Islet of Langerhans (tissue), 1 donor: Measurements from ENCODE around the gene ELF3.
"Not testable (repeated sequence)": the region's sequence is repeated elsewhere in the genome, so short reads cannot be mapped to it uniquely, and the experiment has no call there.

Experiments used
- FAIRE-seq: peaks from one replicate; lab custom pipeline; 2011; peaks lifted over from hg19 to GRCh38; lab: Jason Lieb, UNC

ELF3 gene

GRCh38 chr1:202036595-202037387 is 26.4 kb downstream of the ELF3 start:
- FAIRE-seq = no peak

DNA sequence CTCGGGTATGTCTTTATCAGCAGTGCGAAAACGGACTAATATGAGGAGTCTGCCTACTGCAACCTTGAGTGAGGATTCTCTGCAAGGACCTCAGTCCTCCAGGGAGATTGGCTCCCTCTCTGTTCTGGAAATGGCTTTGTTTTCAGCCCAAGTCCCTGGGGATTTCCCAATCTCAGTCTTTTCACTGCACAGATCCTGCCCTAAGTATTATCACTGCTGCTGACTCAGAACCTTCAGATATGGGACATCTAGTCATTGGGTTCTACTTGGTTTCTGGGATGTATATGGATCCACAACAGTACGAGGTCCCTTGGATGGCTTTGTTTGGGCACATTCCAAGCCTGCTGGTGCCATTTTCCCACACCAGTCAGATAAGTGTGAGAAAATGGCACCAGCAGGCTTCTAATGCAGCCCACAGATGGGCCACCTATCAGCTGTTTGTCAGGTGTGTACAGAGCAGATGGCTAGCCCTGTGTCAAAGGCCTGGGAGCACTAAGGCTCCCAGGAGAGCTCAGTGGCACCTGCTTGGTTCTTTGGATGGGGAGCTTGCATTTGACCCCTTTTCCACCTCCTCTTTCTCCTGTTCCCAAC is 27.4 kb downstream of the ELF3 start:
- FAIRE-seq = no peak

GRCh38 chr1:202038688-202039346 is 28.4 kb downstream of the ELF3 start:
- no peak for FAIRE-seq

- FAIRE-seq = no peak
Measured at GRCh38 chr1:202045705-202046104, 35.3 kb downstream of the ELF3 start.

- FAIRE-seq = no peak
Measured at GRCh38 chr1:202046227-202046626, 35.8 kb downstream of the ELF3 start.

DNA sequence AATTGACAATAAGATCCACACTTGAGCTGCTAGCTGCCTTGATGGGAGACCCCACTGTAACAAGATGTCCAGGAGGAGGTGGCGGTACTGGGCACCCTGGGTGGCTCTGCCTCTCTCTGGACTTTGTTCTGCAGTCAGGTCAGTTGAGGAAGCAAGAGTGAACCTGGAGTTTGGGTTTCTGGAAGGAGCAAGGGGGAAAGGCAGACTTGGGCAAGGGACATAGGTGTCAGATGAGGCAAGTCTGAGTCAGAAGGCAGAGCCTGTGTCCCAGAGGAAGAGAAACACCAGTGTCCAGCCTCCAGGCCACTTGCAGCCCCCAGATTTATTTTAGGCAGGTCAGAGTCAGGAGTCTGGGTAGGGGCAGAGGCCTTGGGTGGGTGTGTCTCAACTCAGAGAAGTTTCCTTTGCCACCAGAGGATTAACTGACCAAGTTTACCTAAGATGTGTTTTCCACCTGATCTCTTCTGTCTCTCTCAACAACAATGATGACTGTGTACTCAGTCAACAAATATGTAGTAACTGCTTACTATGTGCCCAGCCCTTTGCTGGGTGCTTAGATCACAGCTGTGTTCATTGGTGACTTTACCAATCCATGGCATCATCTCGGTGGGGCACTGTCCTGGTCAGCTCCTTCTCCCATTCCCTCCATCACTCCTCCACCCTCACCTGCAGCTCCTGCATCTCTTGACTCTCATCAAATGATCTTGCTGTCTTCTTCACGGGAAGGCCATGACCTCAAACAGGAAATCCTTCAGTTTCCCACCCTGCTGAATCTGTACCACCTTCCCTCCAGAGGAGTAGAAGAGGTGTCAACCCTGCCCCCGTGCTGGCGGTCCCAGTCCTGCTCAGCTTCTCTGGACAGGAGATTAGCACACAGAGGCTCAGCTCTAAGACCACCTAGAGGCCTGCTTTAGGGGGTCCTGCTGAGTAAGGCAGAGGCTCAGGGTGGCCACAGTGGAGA is 36.6 kb downstream of the ELF3 start:
- no peak for FAIRE-seq

DNA sequence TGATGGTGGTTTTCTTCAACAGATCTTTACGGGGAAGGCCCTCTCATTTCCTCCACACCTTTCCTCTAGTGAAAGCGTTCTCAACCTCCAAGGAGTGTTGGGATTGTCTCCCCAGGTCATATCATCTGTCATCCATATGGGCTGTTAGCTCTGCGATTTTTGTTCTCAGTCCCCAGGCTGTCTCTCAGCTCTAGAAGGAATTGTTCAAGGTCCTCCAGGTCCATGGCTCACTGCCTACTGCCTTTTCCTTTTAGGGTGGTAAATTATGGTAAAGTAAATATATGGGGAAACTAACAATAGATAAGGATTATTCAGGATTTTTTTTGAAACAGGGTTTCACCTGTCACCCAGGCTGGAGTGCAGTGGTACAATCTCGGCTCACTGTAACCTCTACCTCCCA is 37.6 kb downstream of the ELF3 start:
- no peak for FAIRE-seq

DNA sequence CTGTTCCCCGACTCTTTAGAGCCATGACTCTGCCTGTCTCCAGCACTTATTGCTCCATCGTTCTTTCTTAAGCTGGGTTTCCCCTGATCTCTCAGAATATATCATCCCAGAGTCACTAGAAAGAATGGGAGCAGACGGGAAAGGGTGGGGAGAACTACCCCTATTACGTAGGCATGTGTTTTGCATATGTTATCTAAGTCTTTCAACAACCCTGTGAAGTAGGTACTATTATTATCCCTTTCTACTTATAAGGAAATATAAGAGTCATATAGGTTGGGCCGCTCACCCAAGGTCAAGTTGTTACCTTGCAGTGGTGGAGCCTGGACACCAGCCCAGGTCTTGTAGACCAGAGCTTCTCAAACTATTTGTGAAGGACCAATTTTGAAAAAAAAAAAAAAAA is 38.7 kb downstream of the ELF3 start:
- FAIRE-seq = no peak

GRCh38 chr1:202054094-202054493 is 43.7 kb downstream of the ELF3 start:
- no peak for FAIRE-seq

GRCh38 chr1:202054673-202055072 is 44.3 kb downstream of the ELF3 start:
- FAIRE-seq = not testable (repeated sequence)

- FAIRE-seq = no peak
Measured at GRCh38 chr1:202056644-202057334, 46.4 kb downstream of the ELF3 start.

GRCh38 chr1:202057335-202057704 is 46.9 kb downstream of the ELF3 start:
- FAIRE-seq = not testable (repeated sequence)

GRCh38 chr1:202058001-202058908 is 47.9 kb downstream of the ELF3 start:
- no peak for FAIRE-seq

DNA sequence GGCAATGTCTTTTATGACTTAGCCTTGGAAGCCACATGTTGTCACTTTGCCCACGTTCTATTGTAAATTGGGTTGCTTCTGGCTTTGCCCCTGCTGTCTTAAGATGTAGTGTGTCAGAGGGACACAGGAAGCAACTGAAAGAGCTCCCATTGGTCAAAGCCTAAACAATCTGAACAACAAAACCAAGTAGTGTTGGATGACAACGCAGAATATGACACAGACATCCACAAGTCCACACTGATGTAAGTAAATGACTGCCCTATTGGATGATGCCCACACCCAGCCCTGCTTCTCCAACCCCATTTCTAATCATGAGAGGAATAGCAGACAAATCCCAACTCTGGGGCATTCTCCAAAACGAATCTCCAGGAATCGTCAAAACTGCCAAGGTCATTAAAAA is 50.7 kb downstream of the ELF3 start:
- FAIRE-seq = no peak

DNA sequence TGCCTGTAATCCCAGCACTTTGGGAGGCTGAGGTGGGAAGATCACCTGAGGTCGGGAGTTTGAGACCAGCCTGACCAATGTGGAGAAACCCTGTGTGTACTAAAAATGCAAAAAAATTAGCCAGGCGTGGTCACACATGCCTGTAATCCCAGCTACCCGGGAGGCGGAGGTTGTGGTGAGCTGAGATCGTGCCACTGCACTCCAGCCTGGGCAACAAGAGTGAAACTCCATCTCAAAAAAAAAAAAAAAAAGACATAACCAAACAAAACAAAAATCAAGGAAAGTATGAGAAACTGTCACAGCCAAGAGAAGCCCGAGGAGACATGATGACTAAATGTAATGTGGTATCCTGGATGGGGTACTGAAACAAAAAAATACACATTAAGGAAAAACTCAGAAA is 51.4 kb downstream of the ELF3 start:
- FAIRE-seq = not testable (repeated sequence)

- FAIRE-seq = not testable (repeated sequence)
Measured at GRCh38 chr1:202062636-202063035, 52.2 kb downstream of the ELF3 start.

- no peak for FAIRE-seq
Measured at GRCh38 chr1:202063093-202063492, 52.7 kb downstream of the ELF3 start.

- FAIRE-seq = not testable (repeated sequence)
Measured at GRCh38 chr1:202064889-202065312, 54.5 kb downstream of the ELF3 start.
